Neural crest cell (in vitro differentiated cells): Measurements from ENCODE around the gene NGDN. TPM values are rescaled to one million over a fixed set of nuclear protein-coding genes. Genes with fewer than 3 reads are reported as not detected.

Source experiments
- DNase-seq: peaks from one replicate; pipeline ENCODE4 v3.0.0; 2021; ENCODE audit warnings: low read depth, mixed read lengths, low spot score
- H3K27ac Mint-ChIP-seq: one replicate; pipeline ENCODE4 v1.8.0; 2021; ENCODE audit warnings: mild to moderate bottlenecking, mixed read lengths; ENCODE audit not compliant: unreplicated experiment
- H3K27me3 Mint-ChIP-seq: 2 replicates; pipeline ENCODE4 v1.8.0; 2021; ENCODE audit warnings: low read depth, mild to moderate bottlenecking, mixed read lengths
- H3K36me3 Mint-ChIP-seq: 2 replicates; pipeline ENCODE4 v1.8.0; 2021; ENCODE audit warnings: low read depth, mild to moderate bottlenecking, mixed read lengths
- H3K4me1 Mint-ChIP-seq: 2 replicates; pipeline ENCODE4 v1.8.0; 2021; ENCODE audit warnings: mixed read lengths
- H3K4me3 Mint-ChIP-seq: one replicate; pipeline ENCODE4 v1.8.0; 2021; ENCODE audit warnings: mild to moderate bottlenecking, mixed read lengths
- H3K9me3 Mint-ChIP-seq: 2 replicates; pipeline ENCODE4 v1.8.0; 2021; ENCODE audit warnings: mixed read lengths
- total RNA-seq: library from RNA; stranded (reverse); gene quantifications from 2 replicates; pipeline ENCODE4 v1.2.1, GENCODE V29; 2021
- TF ChIP-seq, protein P1 (sequence below): fragments of 200-600 bp; sonication (generic); conservative IDR thresholded peaks from 2 replicates; pipeline ENCODE4 v1.5.0; 2021; ENCODE audit warnings: antibody characterized with exemption, mild to moderate bottlenecking

The NGDN gene
- total RNA-seq, 1 donor from 2014 or later, result 53.3 TPM

DNA sequence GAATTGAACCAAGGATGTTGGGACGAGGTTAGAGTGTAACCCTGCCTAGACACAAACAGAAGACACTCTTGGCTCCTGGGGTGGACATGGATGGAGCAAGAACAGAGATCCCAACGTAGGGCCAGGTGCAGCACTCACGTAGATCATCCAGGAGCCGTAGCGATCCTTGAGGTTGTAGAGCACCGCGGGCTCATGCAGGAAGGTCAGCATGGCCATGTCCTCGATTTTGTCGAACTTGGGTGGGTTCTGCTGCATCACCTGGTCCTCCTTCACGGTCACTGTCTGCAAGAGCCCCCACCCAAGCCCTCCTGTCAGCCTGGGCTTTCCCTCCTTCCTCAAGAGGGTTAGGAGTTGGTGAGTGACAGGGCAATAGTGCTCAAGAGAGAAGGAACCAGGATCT is 36.6 kb upstream of the NGDN start:
- Mint-ChIP-seq H3K4me3 (no peak overlapping the region), H3K4me1 (peaks cover 32% of the 10 kb centered on the region), H3K36me3 (no peaks in the 10 kb centered on the region), H3K27ac (peak overlapping the region; percentile 10), H3K27me3 (peaks cover 11% of the 10 kb centered on the region), H3K9me3 (no peaks in the 10 kb centered on the region)
- TF ChIP-seq, protein P1, sequence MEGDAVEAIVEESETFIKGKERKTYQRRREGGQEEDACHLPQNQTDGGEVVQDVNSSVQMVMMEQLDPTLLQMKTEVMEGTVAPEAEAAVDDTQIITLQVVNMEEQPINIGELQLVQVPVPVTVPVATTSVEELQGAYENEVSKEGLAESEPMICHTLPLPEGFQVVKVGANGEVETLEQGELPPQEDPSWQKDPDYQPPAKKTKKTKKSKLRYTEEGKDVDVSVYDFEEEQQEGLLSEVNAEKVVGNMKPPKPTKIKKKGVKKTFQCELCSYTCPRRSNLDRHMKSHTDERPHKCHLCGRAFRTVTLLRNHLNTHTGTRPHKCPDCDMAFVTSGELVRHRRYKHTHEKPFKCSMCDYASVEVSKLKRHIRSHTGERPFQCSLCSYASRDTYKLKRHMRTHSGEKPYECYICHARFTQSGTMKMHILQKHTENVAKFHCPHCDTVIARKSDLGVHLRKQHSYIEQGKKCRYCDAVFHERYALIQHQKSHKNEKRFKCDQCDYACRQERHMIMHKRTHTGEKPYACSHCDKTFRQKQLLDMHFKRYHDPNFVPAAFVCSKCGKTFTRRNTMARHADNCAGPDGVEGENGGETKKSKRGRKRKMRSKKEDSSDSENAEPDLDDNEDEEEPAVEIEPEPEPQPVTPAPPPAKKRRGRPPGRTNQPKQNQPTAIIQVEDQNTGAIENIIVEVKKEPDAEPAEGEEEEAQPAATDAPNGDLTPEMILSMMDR, result no peak
- no peak for DNase-seq

DNA sequence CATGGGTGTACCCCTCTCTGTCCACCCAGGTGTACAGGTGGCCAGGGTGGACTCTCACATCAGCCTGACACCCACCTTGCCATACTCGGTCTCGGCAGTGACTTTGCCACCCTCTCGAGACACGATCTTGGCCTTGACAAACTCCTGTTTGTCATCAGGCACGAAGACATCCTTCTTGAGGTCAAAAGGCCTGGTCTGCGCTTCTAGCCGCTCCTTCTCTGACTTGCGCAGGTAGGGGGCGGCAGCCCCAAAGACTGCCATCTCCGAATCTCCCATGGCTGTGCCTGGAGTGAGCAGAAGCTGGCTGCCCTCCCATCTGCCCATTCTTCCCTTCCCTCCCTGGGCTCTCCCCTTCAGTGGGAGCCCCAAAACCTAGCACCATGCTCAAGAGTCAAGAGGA is 36.0 kb upstream of the NGDN start:
- no peak overlapping the region for H3K4me3 Mint-ChIP-seq
- H3K27ac Mint-ChIP-seq, result no peak overlapping the region
- TF ChIP-seq, protein P1, result no peak
- H3K36me3 Mint-ChIP-seq, result no peaks in the 10 kb centered on the region
- H3K9me3 Mint-ChIP-seq, result no peaks in the 10 kb centered on the region
- H3K27me3 Mint-ChIP-seq, result peaks cover 11% of the 10 kb centered on the region
- DNase-seq, result no peak
- peaks cover 37% of the 10 kb centered on the region for H3K4me1 Mint-ChIP-seq

DNA sequence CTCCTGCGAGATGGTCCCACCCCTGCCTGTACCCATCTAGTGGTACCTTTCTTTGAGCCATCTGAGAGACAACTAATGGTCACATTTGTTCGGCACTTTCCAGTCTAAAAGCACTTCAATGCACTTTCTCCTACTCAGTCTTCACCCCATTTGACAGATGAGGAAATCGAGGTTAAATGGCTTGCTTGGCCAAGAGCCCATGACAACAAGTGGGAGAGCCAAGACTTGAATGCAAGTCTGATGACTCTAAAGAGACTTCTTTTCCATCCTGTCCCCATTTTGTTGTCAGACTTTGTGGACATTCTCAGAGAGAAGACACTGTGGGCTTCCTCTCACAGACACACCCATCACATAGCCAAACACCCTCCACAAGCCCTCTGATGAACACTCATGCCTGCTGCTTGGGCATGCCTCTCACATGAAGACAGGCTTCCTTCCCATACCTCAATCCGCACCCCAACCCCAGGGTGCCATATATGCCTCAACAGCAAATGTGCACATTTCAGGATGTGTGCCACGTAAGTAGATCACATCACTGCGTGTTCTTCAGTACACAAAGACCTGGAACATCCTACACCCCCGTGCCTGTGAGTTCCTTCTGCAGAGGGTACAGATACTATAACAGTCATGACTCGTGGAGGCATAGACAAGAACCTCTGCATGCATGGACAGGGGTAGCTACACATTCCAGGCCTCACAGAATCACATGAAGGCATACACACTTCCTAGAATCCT is 34.8 kb upstream of the NGDN start:
- peaks cover 43% of the 10 kb centered on the region for H3K4me1 Mint-ChIP-seq
- no peak for DNase-seq
- peak overlapping the region; percentile 24 for H3K27ac Mint-ChIP-seq
- no peaks in the 10 kb centered on the region for H3K9me3 Mint-ChIP-seq
- H3K4me3 Mint-ChIP-seq, result no peak overlapping the region
- H3K27me3 Mint-ChIP-seq, result peaks cover 11% of the 10 kb centered on the region
- no peaks in the 10 kb centered on the region for H3K36me3 Mint-ChIP-seq
- TF ChIP-seq, protein P1, result no peak

DNA sequence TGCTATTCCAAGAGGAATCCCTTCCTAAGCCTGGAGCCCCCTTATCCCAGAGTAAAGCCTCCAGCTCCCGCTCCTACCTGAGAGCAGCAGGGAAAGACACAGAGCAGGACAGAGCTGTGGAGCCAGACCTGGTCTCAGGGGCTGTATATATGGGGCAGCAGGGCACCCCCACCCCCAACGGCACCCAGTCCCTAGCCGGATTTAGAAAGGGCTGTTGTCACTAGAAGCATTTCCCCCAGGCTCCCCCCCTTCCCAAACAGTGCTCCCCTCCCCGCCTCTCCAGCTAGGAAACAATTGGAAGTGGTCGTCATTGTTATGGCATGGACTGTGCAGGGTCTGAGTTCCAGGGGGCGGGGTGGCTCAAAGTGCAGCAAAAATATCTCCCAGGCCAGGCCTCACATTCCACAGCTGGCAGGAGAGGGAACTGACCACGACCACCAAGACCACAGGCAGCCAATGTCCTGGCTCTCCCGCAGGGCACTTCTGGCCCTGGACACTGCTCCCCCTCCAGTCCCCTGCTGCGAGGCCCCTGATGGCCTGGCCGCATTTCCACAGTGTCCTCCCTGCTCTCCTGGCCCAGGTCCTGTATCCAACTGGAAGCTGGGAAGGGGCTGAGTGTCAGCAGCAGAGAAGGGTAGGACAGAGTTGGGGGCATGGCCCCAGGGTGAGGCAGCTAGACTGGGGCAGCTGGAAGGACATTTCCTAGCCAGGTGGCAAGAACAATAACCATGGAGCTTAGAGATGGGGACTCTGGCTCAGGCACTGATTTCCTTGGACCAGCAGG is 33.8 kb upstream of the NGDN start, which contains the start of gene MYH7:
Gene MYH7 (minus strand): TSS at position 118 of the 784 bp plus-strand sequence. CDS start 1,928 bp downstream, outside the sequence.
- H3K4me3 Mint-ChIP-seq, result no peak within 1 kb of the TSS
- no peaks in the 10 kb centered on the region for H3K36me3 Mint-ChIP-seq
- H3K4me1 Mint-ChIP-seq, result peaks cover 42% of the 10 kb centered on the region
- peaks cover 11% of the 10 kb centered on the region for H3K27me3 Mint-ChIP-seq
- no peaks in the 10 kb centered on the region for H3K9me3 Mint-ChIP-seq
- no peak for DNase-seq
- peak within 1 kb of the TSS; percentile 87 for H3K27ac Mint-ChIP-seq
- TF ChIP-seq, protein P1, result no peak

DNA sequence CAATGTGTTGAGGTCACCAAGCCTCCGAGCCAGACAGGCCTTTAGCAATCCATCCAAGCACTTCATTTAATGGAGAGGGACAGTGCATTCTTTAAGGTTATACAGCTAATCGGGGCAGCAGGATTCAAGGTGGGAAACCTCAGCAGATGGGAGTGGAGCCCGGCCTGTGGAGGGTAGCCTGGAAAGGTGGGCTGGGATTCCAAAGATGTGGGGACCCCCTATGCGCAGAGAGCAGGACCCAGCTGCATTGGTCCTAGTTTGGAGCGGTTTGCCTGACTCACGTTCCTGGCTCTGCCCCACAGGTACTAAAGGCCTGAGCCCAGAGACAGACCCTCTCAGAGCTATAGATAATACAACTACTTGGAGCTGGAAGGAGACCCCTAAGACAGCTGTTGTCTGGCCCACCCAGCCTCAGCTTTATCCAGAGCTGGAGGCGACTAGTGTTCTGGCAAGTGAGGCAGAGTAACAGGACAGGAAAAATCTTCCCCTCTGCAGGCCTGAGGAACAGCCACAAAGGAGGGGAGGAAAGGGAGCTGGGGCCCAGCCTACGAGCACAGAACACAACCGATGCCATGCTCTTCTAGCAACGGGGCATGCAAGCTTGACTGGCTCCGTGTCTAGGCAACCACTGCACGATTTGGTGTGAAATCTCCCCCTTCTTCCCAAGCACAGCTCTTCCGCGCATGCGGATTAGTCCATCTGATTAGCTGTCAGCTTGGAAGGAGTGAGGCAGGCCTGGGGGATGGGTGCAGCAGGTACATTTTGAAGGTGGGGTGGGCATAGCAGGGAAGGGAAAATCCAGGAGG is 33.0 kb upstream of the NGDN start:
- H3K4me1 Mint-ChIP-seq, result peaks cover 38% of the 10 kb centered on the region
- peak; percentile 46 for DNase-seq

More for the DNA sequence above, 33.0 kb upstream of the NGDN start:
- Mint-ChIP-seq H3K27ac (peak overlapping the region; percentile 87), H3K27me3 (peaks cover 9% of the 10 kb centered on the region), H3K4me3 (no peak overlapping the region), H3K36me3 (no peaks in the 10 kb centered on the region), H3K9me3 (no peaks in the 10 kb centered on the region)
- TF ChIP-seq, protein P1, result no peak
